Adrenal gland (tissue), 12 donors: ENCODE measurements around the gene MCRIP1. TPM values are rescaled to one million over a fixed set of nuclear protein-coding genes. Genes with fewer than 3 reads are reported as not detected.

Experiments used
- DNase-seq, 7 donors: peaks; one replicate each; pipeline ENCODE4 v3.0.0-alpha.2; 2019 to 2020
- H3K27ac ChIP-seq, 5 donors: fragments of 200-600 bp; sonication (generic) in 4 of 5; 1 replicate in 3 of 5; 2 replicates in 2 of 5; pipeline versions ENCODE4 v1.5.1 to v1.8.0; 2016 to 2020; ENCODE audit warnings: mild to moderate bottlenecking in 1 of 5
- H3K27me3 ChIP-seq: fragments of 200-600 bp; 2 replicates; pipeline ENCODE4 v1.8.0; 2021
- H3K36me3 ChIP-seq, 2 donors: fragments of 200-600 bp; replicated peaks in 1 of 2; 1 replicate in 1 of 2; 2 replicates in 1 of 2; pipeline versions ENCODE4 v1.5.1 to v1.8.0; 2018 to 2022
- H3K4me1 ChIP-seq, 2 donors: fragments of 200-600 bp; replicated peaks in 1 of 2; 1 replicate in 1 of 2; 2 replicates in 1 of 2; pipeline versions ENCODE4 v1.5.1 to v1.8.0; 2018 to 2021
- H3K4me3 ChIP-seq, 4 donors: fragments of 200-600 bp; sonication (generic) in 3 of 4; one replicate each; pipeline ENCODE4 v1.5.1; 2016 to 2018
- H3K9me3 ChIP-seq, 3 donors: fragments of 200-600 bp; sonication (generic) in 1 of 3; replicated peaks in 1 of 3; 1 replicate in 2 of 3; 2 replicates in 1 of 3; pipeline versions ENCODE4 v1.5.1 to v1.8.0; 2016 to 2021
- POLR2A ChIP-seq, 2 donors: fragments of 450-650 bp; IDR thresholded peaks; one replicate each; pipeline ENCODE4 v1.6.1; 2017; ENCODE audit warnings: antibody characterized with exemption in 2 of 2, mild to moderate bottlenecking in 2 of 2, moderate library complexity in 1 of 2
- whole genome bisulfite sequencing, 4 donors: extraction: QIAGEN DNeasy Blood & Tissue Kit in 2 of 4; methylation state at CpG; one replicate each; pipeline versions ENCODE4 v1.1.5 to v1.1.7; 2013 to 2017; 5-methylcytosine and 5-hydroxymethylcytosine counted together
- intact Hi-C, 2 donors: fragments of 100-400 bp; cut with DNase I; formaldehyde crosslinking; loops; one replicate each; pipeline versions ENCODE4 v1.14.1 to v1.15.0; 2022 to 2023
- polyA plus RNA-seq, 3 donors: library from polyadenylated mRNA; stranded (reverse); fragments of 200-250 nt in 2 of 3; fragments of 350-450 nt in 1 of 3; fragmentation: Illumina TruSeq in 1 of 3; extraction: RNeasy Lipid Tissue Mini Kit (QIAGEN cat#74804) in 1 of 3; gene quantifications; one replicate each; pipeline ENCODE4 v1.2.3, GENCODE V29; 2013 to 2014
- total RNA-seq, 9 donors: library from RNA; depleted of rRNA in 4 of 9; stranded (reverse); fragments of >200 nt in 4 of 9; fragments of 120-200 nt in 1 of 9; fragmentation: NEBNext Ultra II Directional in 1 of 9; extraction: Animal tissue kit (Norgen Biotek cat#: 25700) in 1 of 9; gene quantifications; one replicate each; pipeline versions ENCODE4 v1.1.0 to v1.2.4, GENCODE V29; 2013 to 2023
- TF ChIP-seq, protein P1 (sequence below), 6 experiments: fragments of 450-650 bp in 4 of 6; fragments of 200-600 bp in 2 of 6; sonication (generic) in 1 of 6; IDR thresholded peaks; 1 replicate in 5 of 6; 2 replicates in 1 of 6; pipeline versions ENCODE4 v1.5.1 to v1.8.0; 2016 to 2021; ENCODE audit warnings: antibody characterized with exemption in 6 of 6, mild to moderate bottlenecking in 2 of 6, moderate library complexity in 1 of 6
- donor health status: healthy with polysubstance abuse.
- donor health status: Bipolar disorder and iron deficiency.
- donor health status: DM: yes; HTN: yes; CAD: no.
- donor health status: DM: no; HTN: no; CAD: no.
- donor health status: DM: no; HTN: no; CAD: no.
- donor health status: DM: yes; HTN: yes; CAD: no.

MCRIP1 gene
- total and polyA plus RNA-seq, 12 donors: 5.0 to 248 (median 82.6) TPM

- H3K27ac ChIP-seq: no peak overlapping the region
- no peak for DNase-seq
- TF ChIP-seq, protein P1, sequence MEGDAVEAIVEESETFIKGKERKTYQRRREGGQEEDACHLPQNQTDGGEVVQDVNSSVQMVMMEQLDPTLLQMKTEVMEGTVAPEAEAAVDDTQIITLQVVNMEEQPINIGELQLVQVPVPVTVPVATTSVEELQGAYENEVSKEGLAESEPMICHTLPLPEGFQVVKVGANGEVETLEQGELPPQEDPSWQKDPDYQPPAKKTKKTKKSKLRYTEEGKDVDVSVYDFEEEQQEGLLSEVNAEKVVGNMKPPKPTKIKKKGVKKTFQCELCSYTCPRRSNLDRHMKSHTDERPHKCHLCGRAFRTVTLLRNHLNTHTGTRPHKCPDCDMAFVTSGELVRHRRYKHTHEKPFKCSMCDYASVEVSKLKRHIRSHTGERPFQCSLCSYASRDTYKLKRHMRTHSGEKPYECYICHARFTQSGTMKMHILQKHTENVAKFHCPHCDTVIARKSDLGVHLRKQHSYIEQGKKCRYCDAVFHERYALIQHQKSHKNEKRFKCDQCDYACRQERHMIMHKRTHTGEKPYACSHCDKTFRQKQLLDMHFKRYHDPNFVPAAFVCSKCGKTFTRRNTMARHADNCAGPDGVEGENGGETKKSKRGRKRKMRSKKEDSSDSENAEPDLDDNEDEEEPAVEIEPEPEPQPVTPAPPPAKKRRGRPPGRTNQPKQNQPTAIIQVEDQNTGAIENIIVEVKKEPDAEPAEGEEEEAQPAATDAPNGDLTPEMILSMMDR (IDR thresholded peaks at IDR 0.05): no peak
- no peak for TF ChIP-seq POLR2A (IDR thresholded peaks at IDR 0.05)
- no peak overlapping the region for H3K4me3 ChIP-seq
- H3K36me3 ChIP-seq: peaks cover 0 to 12% of the 10 kb centered on the region in 2 donors
- peaks cover 4 to 28% of the 10 kb centered on the region in 2 donors for H3K4me1 ChIP-seq
- intact Hi-C loops: no loop called here
- no peaks in the 10 kb centered on the region for H3K9me3 ChIP-seq
- 77 to 91% (median 82%) methylated on average over 13 to 15 of the region's 15 CpGs for WGBS, 4 donors
- H3K27me3 ChIP-seq: no peaks in the 10 kb centered on the region
Observed at GRCh38 chr17:81839301-81839700, 6.2 kb upstream of the MCRIP1 start.

DNA sequence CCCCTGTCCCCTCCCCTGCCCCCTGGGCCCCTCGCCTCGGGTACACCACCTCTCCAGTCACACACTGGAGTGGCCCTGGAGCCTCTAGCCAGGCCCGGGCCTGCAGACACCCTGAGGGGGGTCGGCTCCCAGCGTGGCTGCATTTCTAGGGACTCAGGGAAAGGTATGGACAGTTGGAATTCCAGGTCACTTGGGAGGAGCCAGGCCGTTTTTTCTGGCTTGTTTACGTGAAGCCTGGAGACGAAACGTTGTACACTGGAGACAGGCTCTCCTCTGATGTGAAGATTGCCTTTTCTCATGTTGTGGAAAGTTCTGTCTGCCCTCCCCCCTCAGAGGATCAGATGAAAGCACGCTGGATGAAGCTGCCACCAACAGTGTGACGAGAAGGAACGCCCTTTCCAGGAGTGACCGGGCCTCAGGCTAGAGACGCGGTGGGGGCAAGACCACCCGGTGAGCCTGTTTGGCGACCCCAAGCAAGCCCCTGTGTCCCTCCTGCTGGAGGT is 5.7 kb upstream of the MCRIP1 start:
- TF ChIP-seq POLR2A (IDR thresholded peaks at IDR 0.05): no peak
- TF ChIP-seq, protein P1 (IDR thresholded peaks at IDR 0.05): no peak
- Histone ChIP-seq H3K9me3 (no peaks in the 10 kb centered on the region), H3K27ac (no peak overlapping the region), H3K36me3 (peaks cover 0 to 7% of the 10 kb centered on the region in 2 donors), H3K4me1 (peaks cover 8 to 30% of the 10 kb centered on the region in 2 donors), H3K4me3 (no peak overlapping the region), H3K27me3 (no peaks in the 10 kb centered on the region)
- no peak for DNase-seq
- 44 to 69% (median 52%) methylated on average over 12 to 17 of the region's 17 CpGs for WGBS, 4 donors
- intact Hi-C loops: no loop called here

DNA sequence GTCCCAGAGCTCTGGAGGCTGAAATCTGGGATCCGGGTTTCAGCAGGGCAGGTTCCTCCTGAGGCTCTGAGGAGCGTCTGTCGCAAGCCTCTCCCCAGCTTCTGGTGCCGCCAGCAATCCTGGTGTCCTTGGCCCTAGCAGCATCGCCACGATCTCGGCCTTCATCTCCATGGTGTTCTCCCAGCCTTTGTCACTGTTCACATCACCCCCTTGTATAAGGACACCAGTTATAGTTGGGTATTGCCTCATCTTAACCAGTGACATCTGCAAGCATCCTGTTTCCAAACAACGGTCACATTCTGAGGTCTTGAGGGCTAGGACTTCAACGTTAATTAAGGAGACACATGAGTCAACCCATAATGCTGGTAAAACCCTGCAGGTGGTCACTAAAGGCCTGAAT is 4.5 kb upstream of the MCRIP1 start:
- intact Hi-C loops: no loop called here
- TF ChIP-seq, protein P1 (IDR thresholded peaks at IDR 0.05): no peak
- TF ChIP-seq POLR2A (IDR thresholded peaks at IDR 0.05): no peak
- H3K36me3 ChIP-seq: no peaks in the 10 kb centered on the region
- no peaks in the 10 kb centered on the region for H3K9me3 ChIP-seq
- H3K4me3 ChIP-seq: no peak overlapping the region
- peak overlapping the region in 1 of 5 donors; percentile 35 for H3K27ac ChIP-seq
- DNase-seq: peak in 2 of 7 donors; percentile 52 to 84
- H3K27me3 ChIP-seq: no peaks in the 10 kb centered on the region
- WGBS, 4 donors: 35 to 50% (median 40%) methylated on average over 9 of the region's 9 CpGs
- H3K4me1 ChIP-seq: peaks cover 11 to 23% of the 10 kb centered on the region in 2 donors

GRCh38 chr17:81834831-81835267 is 1.8 kb upstream of the MCRIP1 start, which contains the start of gene PPP1R27:
Gene PPP1R27, minus strand, starts transcription at chr17:81835050. Its CDS starts 97 bp downstream, at chr17:81834953.
- H3K4me1 ChIP-seq: peaks cover 16 to 22% of the 10 kb centered on the region in 2 donors
- H3K4me3 ChIP-seq: peak within 1 kb of the TSS in 1 of 4 donors; percentile 53
- WGBS, 4 donors: 80 to 97% (median 88%) methylated on average over 2 to 26 of the region's 26 CpGs
- no peak for DNase-seq
- no peaks in the 10 kb centered on the region for H3K9me3 ChIP-seq
- no peaks in the 10 kb centered on the region for H3K27me3 ChIP-seq
- H3K27ac ChIP-seq: peak within 1 kb of the TSS in 2 of 5 donors; percentile 88 to 89
- TF ChIP-seq, protein P1 (IDR thresholded peaks at IDR 0.05): no peak
- TF ChIP-seq POLR2A (IDR thresholded peaks at IDR 0.05): no peak
- no peaks in the 10 kb centered on the region for H3K36me3 ChIP-seq
- intact Hi-C loops: no loop called here
